ENCODE measurements around the gene OGFR.

Gene OGFR

GRCh38 chr20:62799459-62799858, 5.2 kb upstream of the OGFR start:
- DNase-seq (ENCODE audit: low read depth), result no peak
- TF ChIP-seq POLR2A (IDR thresholded peaks at IDR 0.05; ENCODE audit: extremely low read depth, insufficient read length) (no peak), MYC (IDR thresholded peaks at IDR 0.05; ENCODE audit: low read depth, low read length) (no peak), CTCF (IDR thresholded peaks at IDR 0.05; ENCODE audit: low read depth, low read length) (no peak)
- TF ChIP-seq, protein P1, sequence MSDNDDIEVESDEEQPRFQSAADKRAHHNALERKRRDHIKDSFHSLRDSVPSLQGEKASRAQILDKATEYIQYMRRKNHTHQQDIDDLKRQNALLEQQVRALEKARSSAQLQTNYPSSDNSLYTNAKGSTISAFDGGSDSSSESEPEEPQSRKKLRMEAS (IDR thresholded peaks at IDR 0.05; ENCODE audit: low read depth, low read length), result no peak
- no peak overlapping the region for H3K4me3 ChIP-seq (ENCODE audit: low read depth, low read length)

GRCh38 chr20:62799873-62800272, 4.8 kb upstream of the OGFR start:
- H3K4me3 ChIP-seq (ENCODE audit: low read depth, low read length), result no peak overlapping the region
- no peak for TF ChIP-seq POLR2A (IDR thresholded peaks at IDR 0.05; ENCODE audit: extremely low read depth, insufficient read length)
- TF ChIP-seq CTCF (IDR thresholded peaks at IDR 0.05; ENCODE audit: low read depth, low read length), result no peak
- no peak for TF ChIP-seq MYC (IDR thresholded peaks at IDR 0.05; ENCODE audit: low read depth, low read length)
- TF ChIP-seq, protein P1 (IDR thresholded peaks at IDR 0.05; ENCODE audit: low read depth, low read length), result no peak
- no peak for DNase-seq (ENCODE audit: low read depth)

GRCh38 chr20:62800314-62801259, 4.0 kb upstream of the OGFR start:
- TF ChIP-seq POLR2A (IDR thresholded peaks at IDR 0.05; ENCODE audit: extremely low read depth, insufficient read length) (no peak), CTCF (IDR thresholded peaks at IDR 0.05; ENCODE audit: low read depth, low read length) (no peak), MYC (IDR thresholded peaks at IDR 0.05; ENCODE audit: low read depth, low read length) (no peak)
- TF ChIP-seq, protein P1 (IDR thresholded peaks at IDR 0.05; ENCODE audit: low read depth, low read length), result no peak
- no peak for DNase-seq (ENCODE audit: low read depth)
- no peak overlapping the region for H3K4me3 ChIP-seq (ENCODE audit: low read depth, low read length)

- no peak for DNase-seq (ENCODE audit: low read depth)
- TF ChIP-seq POLR2A (IDR thresholded peaks at IDR 0.05; ENCODE audit: extremely low read depth, insufficient read length), result no peak
- TF ChIP-seq CTCF (IDR thresholded peaks at IDR 0.05; ENCODE audit: low read depth, low read length), result no peak
- H3K4me3 ChIP-seq (ENCODE audit: low read depth, low read length), result no peak overlapping the region
Measured at GRCh38 chr20:62801284-62802010, 3.2 kb upstream of the OGFR start.

- no peak overlapping the region for H3K4me3 ChIP-seq (ENCODE audit: low read depth, low read length)
- TF ChIP-seq, protein P1 (IDR thresholded peaks at IDR 0.05; ENCODE audit: low read depth, low read length), result no peak
- TF ChIP-seq CTCF (IDR thresholded peaks at IDR 0.05; ENCODE audit: low read depth, low read length) (no peak), MYC (IDR thresholded peaks at IDR 0.05; ENCODE audit: low read depth, low read length) (no peak), POLR2A (IDR thresholded peaks at IDR 0.05; ENCODE audit: extremely low read depth, insufficient read length) (no peak)
- no peak for DNase-seq (ENCODE audit: low read depth)
Measured at GRCh38 chr20:62802026-62802712, 2.5 kb upstream of the OGFR start.

Data from NB4 (cell line).